Gastrocnemius medialis (tissue), 4 donors: ENCODE results near the gene SMAD6.

Source experiments
- POLR2A ChIP-seq, 2 donors: fragments of 450-650 bp; IDR thresholded peaks; one replicate each; pipeline ENCODE4 v1.6.1; 2017; ENCODE audit warnings: antibody characterized with exemption in 2 of 2, mild to moderate bottlenecking in 2 of 2, moderate library complexity in 2 of 2
- TF ChIP-seq, protein P1 (sequence below), 5 experiments: fragments of 450-650 bp in 3 of 5; fragments of 200-600 bp in 2 of 5; sonication (generic) in 2 of 5; IDR thresholded peaks in 4 of 5; conservative IDR thresholded peaks in 1 of 5; 1 replicate in 4 of 5; 2 replicates in 1 of 5; pipeline ENCODE4 v1.5.1; 2016 to 2019; ENCODE audit warnings: antibody characterized with exemption in 5 of 5, mild to moderate bottlenecking in 3 of 5, moderate library complexity in 3 of 5

DNA sequence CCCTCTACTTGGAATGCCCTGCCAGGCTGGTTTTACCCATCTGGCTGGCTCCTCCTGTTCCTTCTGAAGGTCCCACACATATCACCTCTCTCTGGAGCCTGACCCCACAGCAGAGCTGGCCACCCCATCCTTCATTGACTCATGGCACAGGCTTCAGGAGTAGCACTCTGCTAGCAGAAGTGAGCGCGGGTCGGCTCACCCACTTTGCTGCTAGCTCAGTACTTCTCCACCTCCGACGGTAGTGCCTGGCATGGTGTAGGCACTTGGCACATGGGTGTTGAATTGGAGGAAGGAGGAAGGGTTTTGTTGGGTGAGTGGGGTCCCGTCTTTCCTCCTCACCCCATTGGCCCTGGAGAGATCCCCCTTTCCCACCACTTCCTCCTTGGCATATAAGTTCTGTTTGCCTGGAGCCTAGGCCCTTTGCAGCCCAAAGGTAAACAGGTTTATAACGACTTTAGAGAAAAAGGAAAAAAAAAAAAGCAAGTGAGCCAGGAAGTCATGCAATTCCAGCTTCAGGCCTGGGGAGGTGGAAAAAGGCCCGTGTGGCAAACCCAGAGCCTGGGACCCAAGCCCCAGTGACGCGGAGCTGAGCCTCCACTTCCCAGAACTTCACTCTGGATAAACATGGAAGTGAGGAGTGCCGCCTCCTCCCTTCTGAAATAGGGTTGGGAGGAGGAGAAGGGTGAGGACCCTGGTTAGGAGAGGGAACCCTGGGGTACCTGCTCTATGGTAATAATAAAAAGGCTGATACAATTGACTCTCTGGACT is 35.4 kb downstream of the SMAD6 start:
- TF ChIP-seq POLR2A (IDR thresholded peaks at IDR 0.05): no peak
- TF ChIP-seq, protein P1, sequence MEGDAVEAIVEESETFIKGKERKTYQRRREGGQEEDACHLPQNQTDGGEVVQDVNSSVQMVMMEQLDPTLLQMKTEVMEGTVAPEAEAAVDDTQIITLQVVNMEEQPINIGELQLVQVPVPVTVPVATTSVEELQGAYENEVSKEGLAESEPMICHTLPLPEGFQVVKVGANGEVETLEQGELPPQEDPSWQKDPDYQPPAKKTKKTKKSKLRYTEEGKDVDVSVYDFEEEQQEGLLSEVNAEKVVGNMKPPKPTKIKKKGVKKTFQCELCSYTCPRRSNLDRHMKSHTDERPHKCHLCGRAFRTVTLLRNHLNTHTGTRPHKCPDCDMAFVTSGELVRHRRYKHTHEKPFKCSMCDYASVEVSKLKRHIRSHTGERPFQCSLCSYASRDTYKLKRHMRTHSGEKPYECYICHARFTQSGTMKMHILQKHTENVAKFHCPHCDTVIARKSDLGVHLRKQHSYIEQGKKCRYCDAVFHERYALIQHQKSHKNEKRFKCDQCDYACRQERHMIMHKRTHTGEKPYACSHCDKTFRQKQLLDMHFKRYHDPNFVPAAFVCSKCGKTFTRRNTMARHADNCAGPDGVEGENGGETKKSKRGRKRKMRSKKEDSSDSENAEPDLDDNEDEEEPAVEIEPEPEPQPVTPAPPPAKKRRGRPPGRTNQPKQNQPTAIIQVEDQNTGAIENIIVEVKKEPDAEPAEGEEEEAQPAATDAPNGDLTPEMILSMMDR (IDR thresholded peaks at IDR 0.05 in 4 of 5, conservative IDR thresholded peaks at IDR 0.05 in 1 of 5): no peak
